Measurements from ENCODE around the gene TXNDC8.

The TXNDC8 gene

GRCh38 chr9:110338143-110338542 lies 480 bp upstream of the TXNDC8 start:
- Mint-ChIP-seq H3K4me1 (peaks cover 7 to 20% of the 10 kb centered on the region in 2 donors), H3K27me3 (no peaks in the 10 kb centered on the region), H3K9me3 (peaks cover 0 to 1% of the 10 kb centered on the region in 2 donors), H3K36me3 (no peaks in the 10 kb centered on the region), H3K4me3 (no peak overlapping the region), H3K27ac (no peak overlapping the region)
- no peak for ATAC-seq (replicated peaks)
- DNase-seq, result no peak

- H3K27me3 Mint-ChIP-seq, result no peaks in the 10 kb centered on the region
- H3K9me3 Mint-ChIP-seq, result peaks cover 0 to 1% of the 10 kb centered on the region in 2 donors
- H3K27ac Mint-ChIP-seq, result no peak overlapping the region
- H3K4me1 Mint-ChIP-seq, result peaks cover 7 to 20% of the 10 kb centered on the region in 2 donors
- DNase-seq, result no peak
- no peak overlapping the region for H3K4me3 Mint-ChIP-seq
- H3K36me3 Mint-ChIP-seq, result peaks cover 0 to under 1% of the 10 kb centered on the region in 2 donors
- no peak for ATAC-seq (replicated peaks)
Measured at GRCh38 chr9:110336363-110336762, 1.3 kb downstream of the TXNDC8 start.

- Mint-ChIP-seq H3K36me3 (peaks cover 0 to 3% of the 10 kb centered on the region in 2 donors), H3K27ac (no peak overlapping the region)
Measured at GRCh38 chr9:110334871-110335270, 2.8 kb downstream of the TXNDC8 start.

GRCh38 chr9:110334183-110334582 lies 3.5 kb downstream of the TXNDC8 start:
- Mint-ChIP-seq H3K4me3 (no peak overlapping the region), H3K9me3 (peaks cover 0 to 1% of the 10 kb centered on the region in 2 donors), H3K27ac (no peak overlapping the region), H3K27me3 (no peaks in the 10 kb centered on the region), H3K4me1 (peaks cover 10 to 28% of the 10 kb centered on the region in 2 donors), H3K36me3 (peaks cover 0 to 3% of the 10 kb centered on the region in 2 donors)
- ATAC-seq (replicated peaks) (peak; percentile 58 to 66), DNase-seq (no peak)

More at GRCh38 chr9:110334871-110335270, 2.8 kb downstream of the TXNDC8 start:
- DNase-seq, result no peak
- Mint-ChIP-seq H3K4me3 (no peak overlapping the region), H3K9me3 (peaks cover 0 to 1% of the 10 kb centered on the region in 2 donors), H3K27me3 (no peaks in the 10 kb centered on the region), H3K4me1 (peaks cover 10 to 28% of the 10 kb centered on the region in 2 donors)
- peak; percentile 67 to 73 for ATAC-seq (replicated peaks)

GRCh38 chr9:110332766-110333165 lies 4.9 kb downstream of the TXNDC8 start:
- H3K9me3 Mint-ChIP-seq, result peaks cover 0 to 1% of the 10 kb centered on the region in 2 donors
- no peak for ATAC-seq (replicated peaks)
- no peak overlapping the region for H3K4me3 Mint-ChIP-seq
- no peak overlapping the region for H3K27ac Mint-ChIP-seq
- H3K36me3 Mint-ChIP-seq, result peaks cover 0 to 3% of the 10 kb centered on the region in 2 donors
- peaks cover 10 to 28% of the 10 kb centered on the region in 2 donors for H3K4me1 Mint-ChIP-seq
- no peak for DNase-seq
- H3K27me3 Mint-ChIP-seq, result no peaks in the 10 kb centered on the region

GRCh38 chr9:110330484-110331105 lies 7.1 kb downstream of the TXNDC8 start:
- no peak overlapping the region for H3K4me3 Mint-ChIP-seq
- ATAC-seq (replicated peaks) (no peak), DNase-seq (no peak)
- no peaks in the 10 kb centered on the region for H3K9me3 Mint-ChIP-seq
- H3K36me3 Mint-ChIP-seq, result peaks cover 0 to 3% of the 10 kb centered on the region in 2 donors
- H3K4me1 Mint-ChIP-seq, result peaks cover 10 to 21% of the 10 kb centered on the region in 2 donors
- no peak overlapping the region for H3K27ac Mint-ChIP-seq
- no peaks in the 10 kb centered on the region for H3K27me3 Mint-ChIP-seq

GRCh38 chr9:110329639-110330230 lies 7.9 kb downstream of the TXNDC8 start:
- no peaks in the 10 kb centered on the region for H3K27me3 Mint-ChIP-seq
- H3K4me1 Mint-ChIP-seq, result peaks cover 7 to 16% of the 10 kb centered on the region in 2 donors
- H3K27ac Mint-ChIP-seq, result no peak overlapping the region
- ATAC-seq (replicated peaks) (peak; percentile 64 to 80), DNase-seq (no peak)
- H3K9me3 Mint-ChIP-seq, result no peaks in the 10 kb centered on the region
- no peak overlapping the region for H3K4me3 Mint-ChIP-seq
- peaks cover 0 to 3% of the 10 kb centered on the region in 2 donors for H3K36me3 Mint-ChIP-seq

- ATAC-seq (replicated peaks), result no peak
- Mint-ChIP-seq H3K27ac (no peak overlapping the region), H3K36me3 (peaks cover 0 to 3% of the 10 kb centered on the region in 2 donors), H3K9me3 (no peaks in the 10 kb centered on the region), H3K4me1 (peaks cover 2 to 7% of the 10 kb centered on the region in 2 donors), H3K4me3 (no peak overlapping the region), H3K27me3 (no peaks in the 10 kb centered on the region)
- DNase-seq, result no peak
Measured at GRCh38 chr9:110328763-110329162, 8.9 kb downstream of the TXNDC8 start.

GRCh38 chr9:110327716-110328115 lies 9.9 kb downstream of the TXNDC8 start:
- Mint-ChIP-seq H3K4me3 (no peak overlapping the region), H3K27ac (no peak overlapping the region)

GRCh38 chr9:110323818-110324217 lies 13.8 kb downstream of the TXNDC8 start:
- no peak overlapping the region for H3K4me3 Mint-ChIP-seq
- peaks cover 0 to 4% of the 10 kb centered on the region in 2 donors for H3K27me3 Mint-ChIP-seq
- H3K9me3 Mint-ChIP-seq, result no peaks in the 10 kb centered on the region
- no peaks in the 10 kb centered on the region for H3K4me1 Mint-ChIP-seq
- no peaks in the 10 kb centered on the region for H3K36me3 Mint-ChIP-seq
- H3K27ac Mint-ChIP-seq, result no peak overlapping the region
- no peak for DNase-seq
- ATAC-seq (replicated peaks), result no peak

More at GRCh38 chr9:110327716-110328115, 9.9 kb downstream of the TXNDC8 start:
- DNase-seq (no peak), ATAC-seq (replicated peaks) (no peak)
- no peaks in the 10 kb centered on the region for H3K9me3 Mint-ChIP-seq
- peaks cover 0 to 3% of the 10 kb centered on the region in 2 donors for H3K36me3 Mint-ChIP-seq
- H3K27me3 Mint-ChIP-seq, result no peaks in the 10 kb centered on the region
- peaks cover 2 to 7% of the 10 kb centered on the region in 2 donors for H3K4me1 Mint-ChIP-seq

- H3K36me3 Mint-ChIP-seq, result no peaks in the 10 kb centered on the region
- H3K9me3 Mint-ChIP-seq, result no peaks in the 10 kb centered on the region
- H3K27ac Mint-ChIP-seq, result no peak overlapping the region
- H3K4me3 Mint-ChIP-seq, result no peak overlapping the region
- ATAC-seq (replicated peaks) (no peak), DNase-seq (no peak)
- H3K4me1 Mint-ChIP-seq, result peaks cover 6 to 11% of the 10 kb centered on the region in 2 donors
- H3K27me3 Mint-ChIP-seq, result peaks cover 0 to 4% of the 10 kb centered on the region in 2 donors
Measured at GRCh38 chr9:110320651-110321445, 16.8 kb downstream of the TXNDC8 start.

GRCh38 chr9:110319781-110320492 lies 17.7 kb downstream of the TXNDC8 start:
- Mint-ChIP-seq H3K27me3 (peaks cover 0 to 4% of the 10 kb centered on the region in 2 donors), H3K9me3 (no peaks in the 10 kb centered on the region), H3K4me1 (peaks cover 6 to 11% of the 10 kb centered on the region in 2 donors), H3K36me3 (no peaks in the 10 kb centered on the region), H3K4me3 (no peak overlapping the region), H3K27ac (no peak overlapping the region)
- DNase-seq (no peak), ATAC-seq (replicated peaks) (no peak)

GRCh38 chr9:110317911-110318310 lies 19.8 kb downstream of the TXNDC8 start:
- H3K27ac Mint-ChIP-seq, result no peak overlapping the region
- ATAC-seq (replicated peaks) (no peak), DNase-seq (no peak)
- no peak overlapping the region for H3K4me3 Mint-ChIP-seq
- peaks cover 6 to 11% of the 10 kb centered on the region in 2 donors for H3K4me1 Mint-ChIP-seq
- H3K9me3 Mint-ChIP-seq, result peaks cover 2 to 4% of the 10 kb centered on the region in 2 donors
- H3K27me3 Mint-ChIP-seq, result peaks cover 0 to 4% of the 10 kb centered on the region in 2 donors
- no peaks in the 10 kb centered on the region for H3K36me3 Mint-ChIP-seq
